Measurements from ENCODE around the gene CDC123.
"Not testable (repeated sequence)": the region's sequence is repeated elsewhere in the genome, so short reads cannot be mapped to it uniquely, and the experiment has no call there.

CDC123 gene

DNA sequence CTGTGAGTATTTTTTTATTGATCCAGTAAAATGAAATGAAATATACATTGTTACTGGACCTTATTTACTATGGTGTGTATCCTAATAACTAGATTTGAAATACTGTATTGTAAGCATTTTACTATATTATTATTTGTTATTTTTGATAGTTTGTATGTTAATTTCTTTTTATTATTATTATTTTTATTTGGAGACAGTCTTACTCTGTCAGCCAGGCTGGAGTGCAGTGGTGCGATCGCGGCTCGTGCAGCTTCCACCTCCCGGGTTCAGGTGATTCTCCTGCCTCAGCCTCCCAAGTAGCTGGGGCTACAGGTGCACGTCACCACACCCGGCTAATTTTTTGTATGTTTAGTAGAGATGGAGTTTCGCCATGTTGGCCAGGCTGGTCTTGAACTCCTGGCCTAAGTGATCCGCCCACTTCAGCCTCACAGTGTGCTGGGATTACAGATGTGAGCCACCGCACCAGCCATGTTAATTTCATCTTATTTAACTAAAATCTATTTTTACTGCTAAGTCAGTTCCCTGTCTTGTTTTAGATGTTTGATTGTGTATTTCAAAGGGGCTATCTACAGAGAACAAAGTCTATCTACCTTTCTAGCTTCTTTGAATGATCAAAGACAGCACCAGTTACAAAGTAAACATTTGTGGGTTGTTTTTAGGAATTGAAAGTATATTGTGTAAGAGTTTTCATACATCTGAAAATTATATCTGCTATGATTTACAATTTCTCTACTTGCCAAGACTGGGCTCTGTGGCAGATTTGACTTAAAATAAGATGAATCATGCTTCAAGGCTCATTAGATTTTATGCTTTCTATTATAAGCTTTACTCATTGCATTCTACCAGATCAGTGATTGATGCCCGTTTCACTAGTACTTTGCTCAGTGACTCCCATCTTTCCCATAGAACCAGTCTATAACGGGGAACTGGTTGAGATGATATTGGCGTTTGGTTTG lies 41.6 kb downstream of the CDC123 start:
- no peak for DNase-seq

DNA sequence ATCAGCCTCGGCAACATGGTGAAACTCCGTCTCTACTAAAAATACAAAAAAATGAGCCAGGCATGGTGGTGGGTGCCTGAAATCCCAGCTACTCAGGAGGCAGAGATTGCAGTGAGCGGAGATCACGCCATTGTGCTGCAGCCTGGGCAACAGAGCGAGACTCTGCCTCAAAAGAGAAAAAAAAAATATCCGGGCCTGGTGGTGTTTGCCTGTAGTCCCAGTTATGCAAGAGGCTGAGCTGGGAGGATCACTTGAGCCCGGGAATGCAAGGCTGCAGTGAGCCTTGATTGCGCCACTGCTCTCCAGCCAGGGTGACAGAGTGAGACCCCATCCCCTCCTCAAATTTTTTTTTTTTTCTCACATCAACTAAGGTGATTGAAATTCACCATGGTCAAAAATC lies 42.8 kb downstream of the CDC123 start:
- DNase-seq: no peak

DNA sequence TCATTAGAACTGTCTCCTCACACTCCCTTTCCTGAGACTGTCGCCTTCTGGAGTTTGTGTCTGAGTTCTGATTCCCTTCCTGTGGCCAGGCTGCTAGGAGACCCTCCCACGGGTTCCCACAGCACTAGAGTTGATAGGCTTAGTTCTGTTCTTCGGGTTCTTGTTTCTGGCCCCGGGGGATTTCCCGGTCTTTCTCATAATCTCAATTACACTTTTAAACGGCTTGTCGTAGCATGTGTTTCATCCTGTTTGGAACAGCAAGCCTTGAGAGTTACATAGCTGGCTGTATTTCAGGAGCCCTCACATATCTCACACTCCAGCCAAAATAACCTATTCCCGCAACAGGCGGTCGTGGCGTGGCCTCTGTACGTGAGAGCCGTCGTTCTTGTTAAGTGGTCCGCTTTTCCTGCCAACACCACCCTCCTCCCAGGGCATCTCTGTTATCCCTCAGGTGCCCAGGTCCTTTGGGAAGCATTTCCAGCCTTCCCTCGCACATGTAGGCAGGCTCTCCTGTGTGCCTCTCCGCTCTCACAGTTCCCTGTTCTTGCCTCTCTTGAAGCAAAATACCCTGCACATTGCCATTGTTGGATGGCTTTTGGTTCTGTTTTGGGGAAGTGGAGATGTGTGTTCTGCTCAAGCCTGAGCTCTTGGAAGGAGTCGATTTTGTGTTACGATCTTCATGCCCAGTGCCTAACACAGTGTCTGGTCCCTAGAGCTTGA lies 46.0 kb downstream of the CDC123 start:
- no peak for DNase-seq

DNA sequence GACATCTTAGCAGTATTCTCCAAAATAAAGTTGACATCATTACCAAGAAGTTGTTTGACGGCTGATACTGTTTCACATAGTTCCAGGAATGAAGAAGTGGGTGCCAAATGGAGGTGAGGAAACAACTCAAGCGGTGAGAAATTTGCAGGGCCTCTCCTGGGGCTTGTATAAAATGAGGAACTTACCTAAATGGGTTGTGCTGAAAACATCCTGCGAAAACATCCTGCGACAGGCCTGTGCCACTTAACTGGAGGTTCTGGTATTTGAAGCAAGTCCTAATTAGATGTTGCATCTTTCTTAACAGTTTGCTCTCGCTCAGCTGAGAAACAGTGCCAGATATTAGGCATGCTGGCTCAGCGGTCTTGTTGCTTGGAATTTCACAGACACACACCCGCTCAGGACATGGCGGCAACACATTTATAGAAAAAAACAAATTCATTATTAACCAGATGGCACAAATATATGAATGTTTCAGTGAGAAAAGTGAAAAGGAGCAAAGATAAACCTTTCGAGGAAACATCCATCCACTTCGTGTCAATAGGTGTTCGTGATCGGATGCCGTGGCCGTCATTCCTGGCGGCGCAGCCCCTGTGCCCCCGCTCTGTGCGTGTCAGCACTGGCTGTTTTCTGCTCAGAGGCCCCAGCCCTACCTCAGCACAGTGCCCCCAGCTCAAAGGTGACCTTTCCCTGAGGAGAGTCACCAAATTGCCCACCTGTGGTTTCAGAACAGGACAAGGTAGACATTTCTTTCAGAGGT lies 48.1 kb downstream of the CDC123 start:
- no peak for DNase-seq

- DNase-seq: no peak
Measured at GRCh38 chr10:12250181-12250580, 54.2 kb downstream of the CDC123 start.

GRCh38 chr10:12250702-12251101 lies 54.7 kb downstream of the CDC123 start:
- not testable (repeated sequence) for DNase-seq

- DNase-seq: no peak
Measured at GRCh38 chr10:12251581-12251980, 55.6 kb downstream of the CDC123 start.

DNA sequence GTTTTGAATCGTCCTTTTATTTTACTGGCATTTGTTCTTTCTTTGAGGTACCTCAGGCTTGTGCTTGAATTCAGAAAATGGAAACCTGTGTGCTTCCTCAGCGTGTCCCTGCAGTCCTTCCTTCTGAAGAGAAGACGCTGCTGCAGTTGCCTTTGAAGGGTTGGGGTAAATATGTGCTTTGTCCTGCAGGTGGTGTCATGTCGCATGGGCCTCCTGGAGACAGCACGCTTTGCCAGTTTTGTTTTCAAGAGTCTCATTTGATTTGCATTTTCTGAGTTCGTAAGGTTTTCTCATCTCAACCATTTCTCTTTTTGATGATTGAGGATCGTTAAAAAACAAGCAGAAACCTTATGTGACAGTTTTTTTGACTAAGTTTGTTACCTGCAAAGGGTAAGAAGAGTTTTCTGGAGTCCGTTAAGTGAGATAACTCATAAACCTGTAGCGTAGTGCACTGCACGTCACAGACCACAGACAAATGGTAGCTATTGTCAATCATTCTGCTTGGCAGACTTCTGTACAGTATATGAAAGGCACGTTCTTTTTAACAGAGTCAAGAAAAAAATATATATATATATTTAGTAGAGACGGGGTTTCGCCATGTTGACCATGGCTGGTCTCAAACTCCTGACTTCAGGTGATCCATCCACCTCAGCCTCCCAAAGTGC lies 57.0 kb downstream of the CDC123 start:
- no peak for DNase-seq

DNA sequence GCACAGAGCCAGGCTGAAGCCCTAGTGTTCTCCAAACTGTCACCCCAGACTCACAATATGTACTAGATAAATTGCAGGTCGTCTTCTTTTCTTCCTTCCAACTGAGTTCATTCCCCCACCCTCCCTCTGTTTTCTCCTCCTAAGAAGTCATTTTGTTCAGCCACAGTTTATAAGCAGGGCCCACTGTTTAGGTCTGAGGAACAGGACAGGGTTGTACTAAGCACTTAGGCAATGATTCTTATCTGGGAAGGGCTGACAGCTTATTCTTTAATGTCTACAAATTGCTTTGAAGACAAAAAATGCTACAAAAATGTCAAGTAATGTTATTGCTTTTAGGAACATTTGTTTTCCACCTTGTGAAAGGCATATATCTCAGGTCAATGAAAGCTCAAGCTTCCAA lies 59.1 kb downstream of the CDC123 start:
- no peak for DNase-seq

DNA sequence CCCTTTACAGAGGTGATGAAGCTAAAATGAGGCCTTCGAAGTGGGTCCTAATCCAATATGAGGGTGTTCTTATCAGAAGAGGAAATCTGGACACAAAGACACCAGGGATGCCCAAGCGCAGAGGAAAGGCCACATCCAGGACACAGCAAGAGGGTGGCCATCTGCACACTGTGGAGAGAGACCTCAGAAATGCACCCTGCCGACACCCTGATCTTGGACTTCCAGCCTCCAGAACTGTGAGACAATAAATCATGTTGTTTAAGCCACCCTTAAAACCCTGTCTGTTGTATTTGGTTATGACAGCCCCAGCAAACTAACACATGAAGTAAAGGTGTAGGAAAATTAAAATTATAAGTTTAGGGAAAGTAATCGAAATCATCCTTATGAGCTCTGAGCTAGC lies 64.0 kb downstream of the CDC123 start:
- DNase-seq: no peak

GRCh38 chr10:12262278-12262981 lies 66.4 kb downstream of the CDC123 start:
- DNase-seq: no peak

DNA sequence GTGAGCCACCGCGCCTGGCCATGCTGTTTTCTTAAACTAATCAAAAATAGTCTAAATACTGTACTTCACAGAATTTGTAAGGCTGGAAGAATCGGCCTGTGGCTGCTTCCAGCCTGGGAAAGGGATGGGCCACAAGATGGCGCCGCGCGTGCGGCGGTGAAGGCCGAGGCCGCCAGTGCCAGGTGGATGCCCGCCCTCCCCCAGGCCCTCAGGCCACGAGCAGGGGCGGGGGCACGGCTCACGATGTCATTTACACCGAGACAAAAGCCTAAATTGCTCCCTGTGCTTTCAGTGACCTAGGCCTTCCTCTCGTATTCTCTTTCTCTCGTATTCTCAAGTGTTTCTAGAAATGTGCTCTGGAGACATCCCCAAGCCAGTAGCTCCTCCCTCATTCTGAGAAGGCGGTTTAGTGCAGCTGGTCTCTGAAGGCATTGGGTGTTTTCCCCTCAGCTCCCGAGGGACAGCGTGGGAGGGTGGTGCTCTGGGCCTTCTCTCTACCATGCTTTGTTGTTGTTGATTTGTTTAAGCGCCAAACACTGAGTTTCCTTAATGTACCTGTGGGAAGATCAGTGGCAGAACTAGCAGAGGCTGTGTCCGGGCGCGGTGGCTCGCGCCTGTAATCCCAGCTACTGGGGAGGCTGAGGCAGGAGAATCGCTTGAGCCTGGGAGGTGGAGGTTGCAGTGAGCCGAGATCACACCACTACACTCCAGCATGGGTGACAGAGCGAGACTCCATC lies 68.4 kb downstream of the CDC123 start:
- DNase-seq: peak; percentile 68 to 86

DNA sequence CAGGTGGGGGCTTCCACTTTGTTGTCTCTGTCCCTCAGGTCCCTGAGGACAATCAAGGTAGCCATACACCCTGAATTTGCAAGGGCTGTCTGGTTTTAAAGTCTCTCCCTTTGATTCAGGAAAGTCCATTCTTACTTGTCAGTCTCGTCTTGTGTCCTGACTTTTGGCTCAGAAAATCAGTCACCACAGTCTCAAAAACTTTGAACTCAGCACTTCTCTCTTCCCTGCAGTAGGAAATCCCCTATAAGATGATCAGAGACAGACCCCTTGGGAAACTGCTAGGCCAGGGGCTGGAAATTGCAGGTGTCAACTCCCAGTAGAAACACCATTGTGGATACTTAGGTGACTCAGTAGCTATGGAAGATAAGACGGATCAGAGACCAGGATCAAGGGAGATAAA lies 73.1 kb downstream of the CDC123 start:
- DNase-seq: no peak

DNA sequence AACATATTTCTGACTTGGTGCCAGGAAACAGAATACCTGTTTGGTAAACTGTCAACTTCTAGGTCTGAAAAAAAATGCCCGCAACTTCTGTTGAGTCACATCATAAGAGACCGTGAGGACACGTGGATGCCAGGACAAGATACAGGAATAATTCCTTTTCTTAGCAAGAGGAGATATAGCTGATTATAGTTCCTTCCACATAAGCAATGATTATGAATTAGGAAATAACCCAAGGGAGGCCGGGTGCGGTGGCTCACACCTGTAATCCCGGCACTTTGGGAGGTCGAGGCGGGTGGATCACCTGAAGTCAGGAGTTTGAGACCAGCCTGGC lies 75.2 kb downstream of the CDC123 start:
- DNase-seq: no peak

DNA sequence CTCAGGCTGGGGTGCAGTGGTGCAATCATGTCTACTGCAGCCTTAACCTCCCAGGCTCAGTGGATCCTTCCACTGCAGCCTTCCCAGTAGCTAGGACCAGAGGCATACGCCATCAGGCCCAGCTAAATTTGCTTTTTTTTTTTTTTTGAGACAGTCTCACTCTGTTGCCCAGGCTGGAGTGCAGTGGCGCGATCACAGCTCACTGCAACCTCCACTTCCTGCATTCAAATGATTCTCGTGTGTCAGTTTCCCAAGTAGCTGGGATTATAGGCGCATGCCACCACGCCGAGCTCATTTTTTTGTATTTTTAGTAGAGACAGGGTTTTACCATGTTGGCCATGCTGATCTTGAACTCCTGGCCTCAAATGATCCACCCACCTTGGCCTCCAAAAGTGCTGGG lies 81.9 kb downstream of the CDC123 start:
- DNase-seq: not testable (repeated sequence)

- no peak for DNase-seq
Measured at GRCh38 chr10:12279281-12279680, 83.3 kb downstream of the CDC123 start.

DNA sequence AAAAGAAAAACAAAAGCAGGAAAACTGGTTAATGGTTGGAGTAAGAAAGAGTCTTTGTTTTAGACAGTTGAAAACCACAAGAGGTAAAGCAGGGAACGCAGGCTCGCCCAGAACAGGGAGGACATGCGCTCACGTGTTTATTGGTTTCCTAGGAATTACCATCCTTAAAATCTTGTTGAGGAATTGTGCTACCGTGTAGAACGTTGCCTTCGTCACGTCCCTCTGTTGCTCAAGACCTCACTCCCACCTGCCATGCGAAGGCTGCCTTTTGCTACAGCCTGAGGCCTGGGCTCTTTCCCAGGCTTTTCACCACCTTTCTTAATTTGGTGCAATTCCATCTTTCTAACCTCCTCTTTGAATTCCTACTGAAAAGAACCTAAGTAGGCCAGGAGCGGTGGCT lies 91.8 kb downstream of the CDC123 start:
- DNase-seq: no peak

DNA sequence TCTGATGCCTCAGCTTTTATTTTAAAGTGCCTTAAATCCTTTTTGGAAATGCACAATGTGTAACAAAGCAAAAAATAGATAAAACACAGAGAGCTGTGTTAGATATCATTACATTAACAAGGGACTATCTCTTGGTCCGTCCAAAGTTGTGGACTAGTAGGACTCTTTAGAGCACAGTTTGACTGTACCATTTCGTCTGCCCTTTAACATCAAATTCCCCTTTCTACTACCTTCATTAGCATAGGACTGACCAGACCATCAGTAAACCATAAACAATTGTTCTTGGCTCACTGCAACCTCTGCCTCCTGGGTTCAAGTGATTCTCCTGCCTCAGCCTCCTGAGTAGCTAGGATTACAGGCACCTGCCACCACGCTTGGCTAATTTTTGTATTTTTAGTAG lies 101.8 kb downstream of the CDC123 start:
- not testable (repeated sequence) for DNase-seq

GRCh38 chr10:12299222-12299965 lies 103.4 kb downstream of the CDC123 start:
- DNase-seq: peak; percentile 53 to 67

All from NCI-H446 (cell line).